Measurements from ENCODE around the gene ACADL.
"Not testable (repeated sequence)": the region's sequence is repeated elsewhere in the genome, so short reads cannot be mapped to it uniquely, and the experiment has no call there.

ACADL gene

DNA sequence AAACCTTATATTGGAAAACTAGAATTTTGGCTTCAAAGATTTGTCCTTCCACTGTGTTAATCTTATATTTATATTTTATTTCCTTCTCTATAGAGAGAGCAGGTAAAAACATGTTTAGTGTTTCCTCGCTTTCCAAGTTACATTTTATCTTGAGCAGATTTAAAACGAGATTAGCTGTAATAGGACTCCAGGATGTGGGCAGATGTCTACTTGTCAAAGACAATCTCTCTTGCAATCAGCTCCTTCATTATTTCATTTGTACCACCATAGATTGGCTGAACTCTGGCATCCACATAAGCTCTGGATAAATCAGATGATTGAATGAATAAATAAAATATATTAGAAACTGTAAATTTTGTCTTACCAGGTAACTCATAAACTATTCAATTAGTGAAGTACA, 36.5 kb downstream of the ACADL start:
- in situ Hi-C loops (cut with HindIII; ENCODE audit: low sequenced_read_pairs) = loop anchor here (25.0 kb wide), 1 partner anchor 226 kb away; no protein-coding TSS in a partner anchor
- H3K4me3 ChIP-seq (ENCODE audit: low read depth, low read length) = no peak overlapping the region
- no peak for TF ChIP-seq CTCF (IDR thresholded peaks at IDR 0.05; ENCODE audit: low read depth, low read length, missing control alignments)
- no peak for DNase-seq (ENCODE audit: low read depth)

DNA sequence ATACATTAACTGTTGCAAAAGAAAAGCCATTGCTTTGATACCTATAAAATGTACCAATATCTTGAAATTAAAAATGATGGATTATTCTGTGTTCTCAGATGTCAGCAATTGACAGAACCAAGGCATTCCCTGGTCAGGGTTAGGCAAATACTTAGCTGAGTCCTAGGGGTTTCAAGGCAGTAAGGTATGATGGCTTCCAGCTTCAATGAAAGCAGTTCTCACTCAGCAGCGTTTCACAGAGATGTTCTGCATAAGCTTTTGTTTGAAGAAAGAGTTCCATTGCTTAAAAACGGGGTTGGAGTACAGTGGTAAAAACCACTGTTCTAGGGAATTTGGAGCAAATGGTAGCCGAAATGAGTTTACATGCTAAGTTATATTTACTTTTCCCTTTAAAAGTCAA, 37.1 kb downstream of the ACADL start:
- in situ Hi-C loops (cut with HindIII; ENCODE audit: low sequenced_read_pairs) = loop anchor here (25.0 kb wide), 1 partner anchor 226 kb away; no protein-coding TSS in a partner anchor
- no peak overlapping the region for H3K4me3 ChIP-seq (ENCODE audit: low read depth, low read length)
- no peak for DNase-seq (ENCODE audit: low read depth)
- no peak for TF ChIP-seq CTCF (IDR thresholded peaks at IDR 0.05; ENCODE audit: low read depth, low read length, missing control alignments)

- in situ Hi-C loops (cut with HindIII; ENCODE audit: low sequenced_read_pairs) = loop anchor here (25.0 kb wide), 1 partner anchor 222 kb away; no protein-coding TSS in a partner anchor
- not testable (repeated sequence) for H3K4me3 ChIP-seq (ENCODE audit: low read depth, low read length); DNase-seq (ENCODE audit: low read depth)
Observed at GRCh38 chr2:210183936-210184335, 41.3 kb downstream of the ACADL start.

- DNase-seq (ENCODE audit: low read depth); H3K4me3 ChIP-seq (ENCODE audit: low read depth, low read length): not testable (repeated sequence)
- in situ Hi-C loops (cut with HindIII; ENCODE audit: low sequenced_read_pairs) = loop anchor here (25.0 kb wide), 1 partner anchor 219 kb away; no protein-coding TSS in a partner anchor
Observed at GRCh38 chr2:210181606-210182088, 43.6 kb downstream of the ACADL start.

DNA sequence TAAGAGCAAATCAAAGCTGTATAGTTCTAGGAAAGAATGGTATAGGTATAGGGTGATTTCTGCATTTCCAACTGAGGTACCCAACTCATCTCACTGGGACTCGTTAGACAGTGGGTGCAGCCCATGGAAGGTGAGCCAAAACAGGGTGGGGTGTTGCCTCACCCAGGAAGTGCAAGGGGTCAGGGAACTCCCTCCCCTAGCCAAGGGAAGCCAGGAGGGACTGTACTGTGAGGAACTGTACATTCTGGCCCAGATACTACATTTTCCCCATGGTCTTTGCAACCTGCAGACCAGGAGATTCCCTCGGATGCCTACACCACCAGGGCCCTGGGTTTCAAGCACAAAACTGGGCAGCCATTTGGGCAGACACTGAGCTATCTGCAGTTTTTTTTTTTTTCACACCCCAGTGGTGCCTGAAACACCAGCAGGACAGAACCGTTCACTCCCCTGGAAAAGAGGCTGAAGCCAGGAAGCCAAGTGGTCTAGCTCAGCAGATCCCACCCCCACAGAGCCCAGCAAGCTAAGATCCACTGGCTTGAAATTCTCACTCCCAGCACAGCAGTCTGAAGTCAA, 44.1 kb downstream of the ACADL start:
- in situ Hi-C loops (cut with HindIII; ENCODE audit: low sequenced_read_pairs) = loop anchor here (25.0 kb wide), 1 partner anchor 219 kb away; no protein-coding TSS in a partner anchor
- H3K4me3 ChIP-seq (ENCODE audit: low read depth, low read length); DNase-seq (ENCODE audit: low read depth): not testable (repeated sequence)

DNA sequence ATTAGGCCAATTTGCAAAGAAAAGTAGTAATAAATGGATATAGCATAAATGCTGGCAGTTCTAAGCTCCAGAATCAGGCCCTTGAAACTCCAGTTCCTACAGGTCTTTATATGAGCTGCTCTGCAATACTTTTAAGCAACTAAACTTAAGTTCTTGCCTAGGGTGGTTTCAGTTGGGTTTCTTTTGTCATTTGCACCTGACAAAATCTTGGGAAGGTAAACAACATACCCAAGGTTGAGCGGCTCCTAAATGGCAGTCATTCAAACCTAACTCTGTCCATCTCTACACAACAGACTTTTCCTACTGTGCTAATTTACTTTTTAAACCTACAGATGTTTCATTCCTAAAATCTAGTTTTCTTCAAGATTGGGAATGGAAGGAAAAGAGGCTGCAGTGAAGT, 44.8 kb downstream of the ACADL start:
- TF ChIP-seq CTCF (IDR thresholded peaks at IDR 0.05; ENCODE audit: low read depth, low read length, missing control alignments) = no peak

DNA sequence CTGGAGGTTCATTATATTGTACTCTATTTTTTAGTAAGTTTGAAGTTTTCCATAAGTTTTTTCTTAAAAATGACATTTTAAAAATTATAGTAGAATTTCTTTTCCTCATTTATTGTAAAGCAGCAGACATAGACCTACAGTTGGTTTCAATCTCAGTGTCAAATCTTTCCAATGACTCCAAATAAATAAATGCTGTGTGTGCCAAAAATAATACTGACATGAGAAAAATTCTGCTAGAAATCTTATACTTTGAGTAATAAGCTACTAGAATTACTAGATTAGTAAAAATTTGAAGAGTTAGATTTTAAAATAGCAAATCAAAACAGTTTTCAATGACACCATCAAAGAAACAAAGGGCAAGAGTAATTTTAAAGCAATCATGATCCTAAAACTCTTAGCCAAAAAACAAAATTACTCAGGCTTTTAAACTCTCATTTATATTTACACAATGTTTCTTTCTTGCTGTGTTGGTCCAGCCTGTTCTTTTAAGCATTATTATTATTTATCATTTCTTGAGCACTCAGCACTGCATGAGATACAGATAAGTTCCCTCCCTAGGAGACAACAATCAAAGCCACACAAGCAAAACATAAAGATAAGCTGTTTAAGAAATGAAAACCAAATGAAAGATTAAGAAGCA, 45.8 kb downstream of the ACADL start:
- no peak for DNase-seq (ENCODE audit: low read depth)
- TF ChIP-seq CTCF (IDR thresholded peaks at IDR 0.05; ENCODE audit: low read depth, low read length, missing control alignments) = no peak
- H3K4me3 ChIP-seq (ENCODE audit: low read depth, low read length) = no peak overlapping the region
- in situ Hi-C loops (cut with HindIII; ENCODE audit: low sequenced_read_pairs) = loop anchor here (25.0 kb wide), 1 partner anchor 217 kb away; no protein-coding TSS in a partner anchor

More for the DNA sequence above, 44.8 kb downstream of the ACADL start:
- H3K4me3 ChIP-seq (ENCODE audit: low read depth, low read length) = no peak overlapping the region
- no peak for DNase-seq (ENCODE audit: low read depth)
- in situ Hi-C loops (cut with HindIII; ENCODE audit: low sequenced_read_pairs) = loop anchor here (25.0 kb wide), 1 partner anchor 218 kb away; no protein-coding TSS in a partner anchor

DNA sequence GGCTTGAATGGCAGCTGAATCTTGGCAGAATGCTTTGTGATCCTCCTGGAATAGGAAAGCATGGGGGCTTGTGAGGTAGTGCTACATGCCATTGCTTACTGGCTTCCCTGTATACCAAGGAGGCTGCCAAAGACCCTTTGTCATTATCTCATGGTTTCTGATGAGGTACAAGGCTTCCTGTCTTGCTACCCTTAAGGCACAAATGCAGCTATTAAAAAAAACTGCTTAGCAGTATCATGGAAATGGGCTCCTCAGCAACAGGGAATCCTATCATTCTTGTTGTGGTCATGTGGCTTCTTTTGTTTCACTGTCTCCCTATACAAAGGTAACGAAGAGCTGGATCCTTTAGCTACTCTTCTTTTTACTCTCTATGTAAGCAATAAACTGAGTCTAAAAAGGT, 47.5 kb downstream of the ACADL start:
- H3K4me3 ChIP-seq (ENCODE audit: low read depth, low read length) = no peak overlapping the region
- DNase-seq (ENCODE audit: low read depth) = no peak
- no peak for TF ChIP-seq CTCF (IDR thresholded peaks at IDR 0.05; ENCODE audit: low read depth, low read length, missing control alignments)
- in situ Hi-C loops (cut with HindIII; ENCODE audit: low sequenced_read_pairs) = loop anchor here (25.0 kb wide), 1 partner anchor 215 kb away; no protein-coding TSS in a partner anchor

DNA sequence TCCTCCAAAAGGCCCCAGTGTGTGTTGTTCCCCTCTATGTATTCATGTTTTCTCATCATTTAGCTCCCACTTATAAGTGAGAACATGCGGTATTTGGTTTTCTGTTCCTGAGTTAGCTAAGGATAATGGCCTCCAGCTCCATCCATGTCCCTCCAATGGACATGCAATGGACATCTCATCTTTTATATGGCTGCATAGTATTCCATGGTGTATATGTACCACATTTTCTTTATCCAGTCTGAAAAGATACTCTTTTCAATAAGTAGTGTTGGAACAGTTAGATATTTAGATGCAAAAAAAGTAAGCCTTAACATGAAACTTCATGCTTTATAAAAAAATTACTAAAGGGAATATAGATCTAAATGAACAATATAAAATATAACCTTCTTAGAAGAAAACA, 48.1 kb downstream of the ACADL start:
- DNase-seq (ENCODE audit: low read depth); H3K4me3 ChIP-seq (ENCODE audit: low read depth, low read length): not testable (repeated sequence)
- in situ Hi-C loops (cut with HindIII; ENCODE audit: low sequenced_read_pairs) = loop anchor here (25.0 kb wide), 1 partner anchor 215 kb away; no protein-coding TSS in a partner anchor

Measured in astrocyte of the cerebellum (primary cell).